WTC11 (cell line): Measurements from ENCODE around the gene MTUS2.

Source experiments
- CREM ChIP-seq: sonication (generic); formaldehyde crosslinking; IDR thresholded peaks from 2 replicates; pipeline ENCODE4 v1.8.1; 2022; ENCODE audit warnings: mild to moderate bottlenecking, missing genetic modification reagents, moderate library complexity
- FOXJ3 ChIP-seq: sonication (generic); formaldehyde crosslinking; IDR thresholded peaks from 2 replicates; pipeline ENCODE4 v1.9.0; 2021; ENCODE audit warnings: missing genetic modification reagents, mild to moderate bottlenecking, borderline replicate concordance
- MYBL2 ChIP-seq: sonication (generic); formaldehyde crosslinking; IDR thresholded peaks from 2 replicates; pipeline ENCODE4 v1.8.1; 2023; ENCODE audit warnings: mild to moderate bottlenecking, moderate library complexity, missing genetic modification reagents
- NFYB ChIP-seq: sonication (generic); formaldehyde crosslinking; conservative IDR thresholded peaks from 2 replicates; pipeline ENCODE4 v1.8.0; 2022; ENCODE audit warnings: low read depth, missing genetic modification reagents
- SMAD3 ChIP-seq: sonication (generic); formaldehyde crosslinking; IDR thresholded peaks from 2 replicates; pipeline ENCODE4 v1.8.0; 2022; ENCODE audit warnings: missing genetic modification reagents, mild to moderate bottlenecking, borderline replicate concordance
- SMAD4 ChIP-seq: sonication (generic); formaldehyde crosslinking; IDR thresholded peaks from 2 replicates; pipeline ENCODE4 v1.8.0; 2022; ENCODE audit warnings: mild to moderate bottlenecking, missing genetic modification reagents
- TCF7 ChIP-seq: sonication (generic); formaldehyde crosslinking; IDR thresholded peaks from 2 replicates; pipeline ENCODE4 v1.8.0; 2022; ENCODE audit warnings: mild to moderate bottlenecking, low read depth, missing genetic modification reagents, moderate library complexity
- TEAD4 ChIP-seq: sonication (generic); formaldehyde crosslinking; IDR thresholded peaks from 2 replicates; pipeline ENCODE4 v1.8.0; 2022; ENCODE audit warnings: mild to moderate bottlenecking, missing genetic modification reagents
- ZNF263 ChIP-seq: sonication (generic); formaldehyde crosslinking; IDR thresholded peaks from 2 replicates; pipeline ENCODE4 v1.8.1; 2022; ENCODE audit warnings: low read depth, mild to moderate bottlenecking, moderate library complexity, missing genetic modification reagents
- TF ChIP-seq, protein P1 (sequence below): fragments of 200-600 bp; IDR thresholded peaks from 2 replicates; pipeline ENCODE4 v1.8.0; 2022; ENCODE audit warnings: antibody characterized with exemption
- TF ChIP-seq, protein P2 (sequence below): sonication (generic); formaldehyde crosslinking; IDR thresholded peaks from 2 replicates; pipeline ENCODE4 v1.8.1; 2022; ENCODE audit warnings: low read depth, mild to moderate bottlenecking, moderate library complexity, missing genetic modification reagents, borderline replicate concordance
- TF ChIP-seq, protein P3 (sequence below): sonication (generic); formaldehyde crosslinking; conservative IDR thresholded peaks from 2 replicates; pipeline ENCODE4 v1.8.1; 2023; ENCODE audit warnings: mild to moderate bottlenecking, low read depth, missing genetic modification reagents, moderate library complexity
- TF ChIP-seq, protein P4 (sequence below): sonication (generic); formaldehyde crosslinking; IDR thresholded peaks from 2 replicates; pipeline ENCODE4 v1.8.0; 2023; ENCODE audit warnings: missing genetic modification reagents

DNA sequence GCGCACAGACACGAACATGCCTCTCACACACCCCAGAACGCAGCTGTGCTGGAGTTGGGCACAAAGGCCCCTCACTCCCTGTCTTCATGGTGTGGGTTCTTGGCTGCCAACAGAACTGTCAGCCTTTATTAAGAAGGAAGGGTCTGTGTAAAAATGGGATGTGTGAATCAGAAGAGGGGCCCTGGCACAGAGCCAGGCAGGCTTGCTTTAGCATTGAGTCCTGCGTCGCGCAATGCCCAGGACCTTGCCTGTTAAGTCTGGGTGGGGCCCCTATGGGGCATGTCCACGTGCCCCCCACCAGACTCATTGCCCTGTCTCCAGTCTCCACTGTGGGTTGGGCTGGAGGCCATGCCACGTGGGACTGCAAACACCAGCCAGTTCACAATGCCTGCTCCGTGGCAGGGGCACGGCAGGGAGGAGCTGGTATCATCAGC is 690.5 kb downstream of the MTUS2 start:
- TF ChIP-seq, protein P1, sequence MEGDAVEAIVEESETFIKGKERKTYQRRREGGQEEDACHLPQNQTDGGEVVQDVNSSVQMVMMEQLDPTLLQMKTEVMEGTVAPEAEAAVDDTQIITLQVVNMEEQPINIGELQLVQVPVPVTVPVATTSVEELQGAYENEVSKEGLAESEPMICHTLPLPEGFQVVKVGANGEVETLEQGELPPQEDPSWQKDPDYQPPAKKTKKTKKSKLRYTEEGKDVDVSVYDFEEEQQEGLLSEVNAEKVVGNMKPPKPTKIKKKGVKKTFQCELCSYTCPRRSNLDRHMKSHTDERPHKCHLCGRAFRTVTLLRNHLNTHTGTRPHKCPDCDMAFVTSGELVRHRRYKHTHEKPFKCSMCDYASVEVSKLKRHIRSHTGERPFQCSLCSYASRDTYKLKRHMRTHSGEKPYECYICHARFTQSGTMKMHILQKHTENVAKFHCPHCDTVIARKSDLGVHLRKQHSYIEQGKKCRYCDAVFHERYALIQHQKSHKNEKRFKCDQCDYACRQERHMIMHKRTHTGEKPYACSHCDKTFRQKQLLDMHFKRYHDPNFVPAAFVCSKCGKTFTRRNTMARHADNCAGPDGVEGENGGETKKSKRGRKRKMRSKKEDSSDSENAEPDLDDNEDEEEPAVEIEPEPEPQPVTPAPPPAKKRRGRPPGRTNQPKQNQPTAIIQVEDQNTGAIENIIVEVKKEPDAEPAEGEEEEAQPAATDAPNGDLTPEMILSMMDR = no peak
- TF ChIP-seq ZNF263 (CRISPR knock-in tag) (no peak), TEAD4 (CRISPR knock-in tag) (no peak), TCF7 (no peak), NFYB (CRISPR knock-in tag) (no peak), SMAD3 (CRISPR knock-in tag) (no peak), CREM (no peak), FOXJ3 (no peak), SMAD4 (CRISPR knock-in tag) (no peak), MYBL2 (CRISPR knock-in tag) (no peak)
- TF ChIP-seq, protein P2, sequence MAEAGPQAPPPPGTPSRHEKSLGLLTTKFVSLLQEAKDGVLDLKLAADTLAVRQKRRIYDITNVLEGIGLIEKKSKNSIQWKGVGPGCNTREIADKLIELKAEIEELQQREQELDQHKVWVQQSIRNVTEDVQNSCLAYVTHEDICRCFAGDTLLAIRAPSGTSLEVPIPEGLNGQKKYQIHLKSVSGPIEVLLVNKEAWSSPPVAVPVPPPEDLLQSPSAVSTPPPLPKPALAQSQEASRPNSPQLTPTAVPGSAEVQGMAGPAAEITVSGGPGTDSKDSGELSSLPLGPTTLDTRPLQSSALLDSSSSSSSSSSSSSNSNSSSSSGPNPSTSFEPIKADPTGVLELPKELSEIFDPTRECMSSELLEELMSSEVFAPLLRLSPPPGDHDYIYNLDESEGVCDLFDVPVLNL = no peak
- TF ChIP-seq, protein P3, sequence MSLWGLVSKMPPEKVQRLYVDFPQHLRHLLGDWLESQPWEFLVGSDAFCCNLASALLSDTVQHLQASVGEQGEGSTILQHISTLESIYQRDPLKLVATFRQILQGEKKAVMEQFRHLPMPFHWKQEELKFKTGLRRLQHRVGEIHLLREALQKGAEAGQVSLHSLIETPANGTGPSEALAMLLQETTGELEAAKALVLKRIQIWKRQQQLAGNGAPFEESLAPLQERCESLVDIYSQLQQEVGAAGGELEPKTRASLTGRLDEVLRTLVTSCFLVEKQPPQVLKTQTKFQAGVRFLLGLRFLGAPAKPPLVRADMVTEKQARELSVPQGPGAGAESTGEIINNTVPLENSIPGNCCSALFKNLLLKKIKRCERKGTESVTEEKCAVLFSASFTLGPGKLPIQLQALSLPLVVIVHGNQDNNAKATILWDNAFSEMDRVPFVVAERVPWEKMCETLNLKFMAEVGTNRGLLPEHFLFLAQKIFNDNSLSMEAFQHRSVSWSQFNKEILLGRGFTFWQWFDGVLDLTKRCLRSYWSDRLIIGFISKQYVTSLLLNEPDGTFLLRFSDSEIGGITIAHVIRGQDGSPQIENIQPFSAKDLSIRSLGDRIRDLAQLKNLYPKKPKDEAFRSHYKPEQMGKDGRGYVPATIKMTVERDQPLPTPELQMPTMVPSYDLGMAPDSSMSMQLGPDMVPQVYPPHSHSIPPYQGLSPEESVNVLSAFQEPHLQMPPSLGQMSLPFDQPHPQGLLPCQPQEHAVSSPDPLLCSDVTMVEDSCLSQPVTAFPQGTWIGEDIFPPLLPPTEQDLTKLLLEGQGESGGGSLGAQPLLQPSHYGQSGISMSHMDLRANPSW (CRISPR knock-in tag) = no peak
- TF ChIP-seq, protein P4, sequence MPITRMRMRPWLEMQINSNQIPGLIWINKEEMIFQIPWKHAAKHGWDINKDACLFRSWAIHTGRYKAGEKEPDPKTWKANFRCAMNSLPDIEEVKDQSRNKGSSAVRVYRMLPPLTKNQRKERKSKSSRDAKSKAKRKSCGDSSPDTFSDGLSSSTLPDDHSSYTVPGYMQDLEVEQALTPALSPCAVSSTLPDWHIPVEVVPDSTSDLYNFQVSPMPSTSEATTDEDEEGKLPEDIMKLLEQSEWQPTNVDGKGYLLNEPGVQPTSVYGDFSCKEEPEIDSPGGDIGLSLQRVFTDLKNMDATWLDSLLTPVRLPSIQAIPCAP (CRISPR knock-in tag) = no peak
